ENCODE data around the gene MORC2. TPM values are rescaled to one million over a fixed set of nuclear protein-coding genes. Genes with fewer than 3 reads are reported as not detected.

The MORC2 gene
- total and polyA plus RNA-seq, 2 of the 13 experiments (the other 11 are each of a cell fraction or from before 2014, with no cell fraction given): 11.9 to 18.3 TPM

DNA sequence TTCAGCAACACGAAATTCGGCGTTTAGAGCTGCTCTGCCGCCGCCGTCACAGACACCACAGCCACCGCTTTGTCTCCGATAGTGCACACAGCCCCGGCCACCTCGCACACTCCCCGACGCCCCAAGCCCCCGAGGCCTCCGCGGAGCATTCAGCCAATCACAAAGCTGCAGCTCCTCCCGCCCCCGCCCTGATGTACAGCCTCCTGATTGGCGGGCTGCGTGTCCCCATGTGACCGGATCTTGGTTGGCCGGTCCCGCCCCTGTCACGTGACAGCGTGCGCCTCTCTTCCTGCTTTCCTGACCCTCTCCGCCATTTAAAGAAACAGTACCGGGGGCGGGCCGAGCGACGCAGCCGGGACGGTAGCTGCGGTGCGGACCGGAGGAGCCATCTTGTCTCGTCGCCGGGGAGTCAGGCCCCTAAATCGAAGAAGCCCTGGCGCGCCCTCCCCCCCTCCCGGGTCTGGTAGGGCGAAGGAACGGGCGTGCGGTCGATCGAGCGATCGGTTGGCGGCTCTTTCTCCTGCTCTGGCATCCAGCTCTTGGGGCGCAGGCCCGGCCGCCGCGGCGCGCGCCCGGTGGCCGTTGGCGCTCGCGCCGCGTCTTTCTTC, 454 bp upstream of the MORC2 start, which contains the start of gene TUG1 (continued):
- TF ChIP-seq, protein P1, sequence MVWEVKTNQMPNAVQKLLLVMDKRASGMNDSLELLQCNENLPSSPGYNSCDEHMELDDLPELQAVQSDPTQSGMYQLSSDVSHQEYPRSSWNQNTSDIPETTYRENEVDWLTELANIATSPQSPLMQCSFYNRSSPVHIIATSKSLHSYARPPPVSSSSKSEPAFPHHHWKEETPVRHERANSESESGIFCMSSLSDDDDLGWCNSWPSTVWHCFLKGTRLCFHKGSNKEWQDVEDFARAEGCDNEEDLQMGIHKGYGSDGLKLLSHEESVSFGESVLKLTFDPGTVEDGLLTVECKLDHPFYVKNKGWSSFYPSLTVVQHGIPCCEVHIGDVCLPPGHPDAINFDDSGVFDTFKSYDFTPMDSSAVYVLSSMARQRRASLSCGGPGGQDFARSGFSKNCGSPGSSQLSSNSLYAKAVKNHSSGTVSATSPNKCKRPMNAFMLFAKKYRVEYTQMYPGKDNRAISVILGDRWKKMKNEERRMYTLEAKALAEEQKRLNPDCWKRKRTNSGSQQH (CRISPR knock-in tag; IDR thresholded peaks at IDR 0.05; ENCODE audit: low read depth): 0 out of 2 replicates have a peak, but pooled peaks have one; percentile 32
- TF ChIP-seq KLF16 (CRISPR knock-in tag; IDR thresholded peaks at IDR 0.05) (peak in 1 of 2 experiments; percentile 62; a peak in 2 of 4 replicates), GTF3A (CRISPR knock-in tag; conservative IDR thresholded peaks at IDR 0.05) (no peak), ZNF251 (CRISPR knock-in tag; IDR thresholded peaks at IDR 0.05) (no peak), MEIS2 (CRISPR knock-in tag; IDR thresholded peaks at IDR 0.05) (peak; percentile 2), ZNF816 (CRISPR knock-in tag; IDR thresholded peaks at IDR 0.05; ENCODE audit: borderline replicate concordance) (no peak), FOXA1 (IDR thresholded peaks at IDR 0.05) (no peak), FOXA1 (CRISPR knock-in tag; IDR thresholded peaks at IDR 0.05) (0 out of 2 replicates have a peak, but pooled peaks have one; percentile 10), ASH2L (IDR thresholded peaks at IDR 0.05; ENCODE audit: insufficient read length, low read depth, low read length) (peak; percentile 56), FOXO1 (CRISPR knock-in tag; IDR thresholded peaks at IDR 0.05) (peak; percentile 53), NONO (IDR thresholded peaks at IDR 0.05) (no peak), NONO (CRISPR knock-in tag; conservative IDR thresholded peaks at IDR 0.05) (peak; percentile 83), HES4 (CRISPR knock-in tag; IDR thresholded peaks at IDR 0.05; ENCODE audit: borderline replicate concordance) (peak; percentile 83), ZNF333 (CRISPR knock-in tag; IDR thresholded peaks at IDR 0.05; ENCODE audit: borderline replicate concordance) (peak; percentile 77), ZNF446 (CRISPR knock-in tag; IDR thresholded peaks at IDR 0.05) (peak; percentile 88), ARNTL (CRISPR knock-in tag; IDR thresholded peaks at IDR 0.05) (peak; percentile 66; the same call in 1 of the 2 replicates), ZBTB20 (CRISPR knock-in tag; IDR thresholded peaks at IDR 0.05; ENCODE audit: borderline replicate concordance, low read depth) (peak; percentile 17; the same call in 1 of the 2 replicates), ZIK1 (CRISPR knock-in tag; IDR thresholded peaks at IDR 0.05; ENCODE audit: borderline replicate concordance, low read depth) (0 out of 2 replicates have a peak, but pooled peaks have one; percentile 22), ZNF501 (CRISPR knock-in tag; IDR thresholded peaks at IDR 0.05) (peak; percentile 9; the same call in 1 of the 2 replicates), THAP11 (CRISPR knock-in tag; IDR thresholded peaks at IDR 0.05) (peak; percentile 89)
- TF ChIP-seq, protein P2, sequence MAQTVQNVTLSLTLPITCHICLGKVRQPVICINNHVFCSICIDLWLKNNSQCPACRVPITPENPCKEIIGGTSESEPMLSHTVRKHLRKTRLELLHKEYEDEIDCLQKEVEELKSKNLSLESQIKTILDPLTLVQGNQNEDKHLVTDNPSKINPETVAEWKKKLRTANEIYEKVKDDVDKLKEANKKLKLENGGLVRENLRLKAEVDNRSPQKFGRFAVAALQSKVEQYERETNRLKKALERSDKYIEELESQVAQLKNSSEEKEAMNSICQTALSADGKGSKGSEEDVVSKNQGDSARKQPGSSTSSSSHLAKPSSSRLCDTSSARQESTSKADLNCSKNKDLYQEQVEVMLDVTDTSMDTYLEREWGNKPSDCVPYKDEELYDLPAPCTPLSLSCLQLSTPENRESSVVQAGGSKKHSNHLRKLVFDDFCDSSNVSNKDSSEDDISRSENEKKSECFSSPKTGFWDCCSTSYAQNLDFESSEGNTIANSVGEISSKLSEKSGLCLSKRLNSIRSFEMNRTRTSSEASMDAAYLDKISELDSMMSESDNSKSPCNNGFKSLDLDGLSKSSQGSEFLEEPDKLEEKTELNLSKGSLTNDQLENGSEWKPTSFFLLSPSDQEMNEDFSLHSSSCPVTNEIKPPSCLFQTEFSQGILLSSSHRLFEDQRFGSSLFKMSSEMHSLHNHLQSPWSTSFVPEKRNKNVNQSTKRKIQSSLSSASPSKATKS (CRISPR knock-in tag; IDR thresholded peaks at IDR 0.05): no peak
- TF ChIP-seq, protein P3, sequence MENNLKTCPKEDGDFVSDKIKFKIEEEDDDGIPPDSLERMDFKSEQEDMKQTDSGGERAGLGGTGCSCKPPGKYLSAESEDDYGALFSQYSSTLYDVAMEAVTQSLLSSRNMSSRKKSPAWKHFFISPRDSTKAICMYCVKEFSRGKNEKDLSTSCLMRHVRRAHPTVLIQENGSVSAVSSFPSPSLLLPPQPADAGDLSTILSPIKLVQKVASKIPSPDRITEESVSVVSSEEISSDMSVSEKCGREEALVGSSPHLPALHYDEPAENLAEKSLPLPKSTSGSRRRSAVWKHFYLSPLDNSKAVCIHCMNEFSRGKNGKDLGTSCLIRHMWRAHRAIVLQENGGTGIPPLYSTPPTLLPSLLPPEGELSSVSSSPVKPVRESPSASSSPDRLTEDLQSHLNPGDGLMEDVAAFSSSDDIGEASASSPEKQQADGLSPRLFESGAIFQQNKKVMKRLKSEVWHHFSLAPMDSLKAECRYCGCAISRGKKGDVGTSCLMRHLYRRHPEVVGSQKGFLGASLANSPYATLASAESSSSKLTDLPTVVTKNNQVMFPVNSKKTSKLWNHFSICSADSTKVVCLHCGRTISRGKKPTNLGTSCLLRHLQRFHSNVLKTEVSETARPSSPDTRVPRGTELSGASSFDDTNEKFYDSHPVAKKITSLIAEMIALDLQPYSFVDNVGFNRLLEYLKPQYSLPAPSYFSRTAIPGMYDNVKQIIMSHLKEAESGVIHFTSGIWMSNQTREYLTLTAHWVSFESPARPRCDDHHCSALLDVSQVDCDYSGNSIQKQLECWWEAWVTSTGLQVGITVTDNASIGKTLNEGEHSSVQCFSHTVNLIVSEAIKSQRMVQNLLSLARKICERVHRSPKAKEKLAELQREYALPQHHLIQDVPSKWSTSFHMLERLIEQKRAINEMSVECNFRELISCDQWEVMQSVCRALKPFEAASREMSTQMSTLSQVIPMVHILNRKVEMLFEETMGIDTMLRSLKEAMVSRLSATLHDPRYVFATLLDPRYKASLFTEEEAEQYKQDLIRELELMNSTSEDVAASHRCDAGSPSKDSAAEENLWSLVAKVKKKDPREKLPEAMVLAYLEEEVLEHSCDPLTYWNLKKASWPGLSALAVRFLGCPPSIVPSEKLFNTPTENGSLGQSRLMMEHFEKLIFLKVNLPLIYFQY (CRISPR knock-in tag; IDR thresholded peaks at IDR 0.05; ENCODE audit: borderline replicate concordance): peak; percentile 48; the same call in 1 of the 2 replicates

Measured in HepG2 (cell line).